ENCODE data around the gene CPN1. TPM values are rescaled to one million over a fixed set of nuclear protein-coding genes. Genes with fewer than 3 reads are reported as not detected.

The CPN1 gene
- total and polyA plus RNA-seq, 10 donors, result not detected

DNA sequence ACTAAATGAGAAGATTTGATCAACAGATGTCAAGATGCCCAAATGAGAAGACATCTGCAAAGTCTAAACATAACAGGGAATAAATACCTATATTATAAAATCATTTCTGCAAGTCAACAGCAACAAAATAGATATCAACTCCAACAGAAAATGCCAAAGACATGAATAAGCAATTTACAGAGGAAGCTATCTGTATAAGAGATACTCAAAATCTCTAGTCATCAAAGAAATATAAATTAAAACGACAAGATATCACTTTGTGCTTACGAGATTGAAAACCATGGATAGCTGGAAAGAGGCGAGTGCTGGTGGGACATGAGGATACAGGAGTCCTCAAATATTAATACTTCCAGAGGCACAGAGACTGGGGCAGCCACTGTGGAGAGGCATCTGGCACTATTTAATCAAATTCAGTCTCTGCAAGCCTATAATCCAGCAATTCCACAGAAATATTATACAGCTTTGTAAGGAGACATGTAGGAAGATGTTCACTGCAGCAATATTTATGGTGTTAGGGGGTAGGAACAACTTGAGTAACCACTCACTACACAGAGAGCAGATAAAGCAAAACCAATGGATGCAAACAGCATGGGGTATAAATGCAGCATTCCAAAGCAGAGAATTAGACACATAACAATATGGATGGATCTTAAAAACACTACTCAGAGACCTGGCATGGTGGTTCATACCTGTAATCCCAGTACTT lies 76.7 kb downstream of the CPN1 start:
- 88 to 94% (median 90%) methylated on average over 3 of the region's 3 CpGs for WGBS, 5 donors
- Histone ChIP-seq H3K4me1 (peaks cover 20 to 62% (median 39%) of the 10 kb centered on the region in 6 donors), H3K27ac (peak overlapping the region in 5 of 8 donors; percentile 58 to 80 (median 73)), H3K36me3 (peaks cover 0 to 3% (median 0%) of the 10 kb centered on the region in 6 donors), H3K27me3 (replicated peaks in 1 of 7) (no peaks in the 10 kb centered on the region), H3K4me3 (no peak overlapping the region), H3K9me3 (no peaks in the 10 kb centered on the region)
- TF ChIP-seq, protein P1, sequence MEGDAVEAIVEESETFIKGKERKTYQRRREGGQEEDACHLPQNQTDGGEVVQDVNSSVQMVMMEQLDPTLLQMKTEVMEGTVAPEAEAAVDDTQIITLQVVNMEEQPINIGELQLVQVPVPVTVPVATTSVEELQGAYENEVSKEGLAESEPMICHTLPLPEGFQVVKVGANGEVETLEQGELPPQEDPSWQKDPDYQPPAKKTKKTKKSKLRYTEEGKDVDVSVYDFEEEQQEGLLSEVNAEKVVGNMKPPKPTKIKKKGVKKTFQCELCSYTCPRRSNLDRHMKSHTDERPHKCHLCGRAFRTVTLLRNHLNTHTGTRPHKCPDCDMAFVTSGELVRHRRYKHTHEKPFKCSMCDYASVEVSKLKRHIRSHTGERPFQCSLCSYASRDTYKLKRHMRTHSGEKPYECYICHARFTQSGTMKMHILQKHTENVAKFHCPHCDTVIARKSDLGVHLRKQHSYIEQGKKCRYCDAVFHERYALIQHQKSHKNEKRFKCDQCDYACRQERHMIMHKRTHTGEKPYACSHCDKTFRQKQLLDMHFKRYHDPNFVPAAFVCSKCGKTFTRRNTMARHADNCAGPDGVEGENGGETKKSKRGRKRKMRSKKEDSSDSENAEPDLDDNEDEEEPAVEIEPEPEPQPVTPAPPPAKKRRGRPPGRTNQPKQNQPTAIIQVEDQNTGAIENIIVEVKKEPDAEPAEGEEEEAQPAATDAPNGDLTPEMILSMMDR (IDR thresholded peaks at IDR 0.05 in 8 of 11, conservative IDR thresholded peaks at IDR 0.05 in 3 of 11), result no peak
- TF ChIP-seq POLR2A (IDR thresholded peaks at IDR 0.05) (no peak), POLR2AphosphoS5 (IDR thresholded peaks at IDR 0.05) (no peak)
- DNase-seq, result no peak
- intact Hi-C loops (cut with DNase I; ENCODE audit: low total_unique reads), result no loop called here

DNA sequence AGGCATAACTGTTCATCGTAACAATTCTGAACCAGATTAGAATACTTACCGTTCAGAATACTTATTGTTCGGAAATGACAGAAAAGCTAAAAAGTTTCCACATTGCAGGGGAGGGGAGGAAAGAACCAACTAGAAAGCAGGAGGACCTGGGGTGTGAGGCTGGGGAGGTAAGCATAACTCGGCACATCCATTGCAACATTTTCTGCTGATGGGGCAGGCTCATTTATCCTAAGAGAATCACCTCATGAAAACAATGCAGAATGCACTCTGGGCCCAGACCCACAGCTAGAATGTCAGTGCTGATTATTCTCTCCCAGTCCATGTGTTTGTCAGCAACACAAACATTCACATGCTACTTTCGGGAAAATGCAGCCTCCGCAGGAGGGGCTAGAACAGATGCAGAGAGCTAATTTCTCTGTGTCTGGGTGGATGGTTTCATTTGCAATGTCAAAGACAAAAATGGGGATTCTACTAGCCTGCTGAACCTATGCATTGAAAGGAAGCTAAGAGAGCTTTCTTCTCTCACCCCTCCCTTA lies 81.5 kb downstream of the CPN1 start:
- Histone ChIP-seq H3K27me3 (replicated peaks in 1 of 7) (no peaks in the 10 kb centered on the region), H3K4me3 (no peak overlapping the region), H3K36me3 (peaks cover 0 to 11% (median 0%) of the 10 kb centered on the region in 6 donors), H3K27ac (no peak overlapping the region), H3K9me3 (no peaks in the 10 kb centered on the region), H3K4me1 (peaks cover under 1 to 42% (median 13%) of the 10 kb centered on the region in 6 donors)
- intact Hi-C loops (cut with DNase I; ENCODE audit: low total_unique reads), result no loop called here
- TF ChIP-seq, protein P1 (IDR thresholded peaks at IDR 0.05 in 8 of 11, conservative IDR thresholded peaks at IDR 0.05 in 3 of 11), result no peak
- TF ChIP-seq POLR2A (IDR thresholded peaks at IDR 0.05), result no peak
- TF ChIP-seq POLR2AphosphoS5 (IDR thresholded peaks at IDR 0.05), result no peak
- WGBS, 5 donors, result 89 to 94% (median 93%) methylated on average over 6 of the region's 6 CpGs
- no peak for DNase-seq

DNA sequence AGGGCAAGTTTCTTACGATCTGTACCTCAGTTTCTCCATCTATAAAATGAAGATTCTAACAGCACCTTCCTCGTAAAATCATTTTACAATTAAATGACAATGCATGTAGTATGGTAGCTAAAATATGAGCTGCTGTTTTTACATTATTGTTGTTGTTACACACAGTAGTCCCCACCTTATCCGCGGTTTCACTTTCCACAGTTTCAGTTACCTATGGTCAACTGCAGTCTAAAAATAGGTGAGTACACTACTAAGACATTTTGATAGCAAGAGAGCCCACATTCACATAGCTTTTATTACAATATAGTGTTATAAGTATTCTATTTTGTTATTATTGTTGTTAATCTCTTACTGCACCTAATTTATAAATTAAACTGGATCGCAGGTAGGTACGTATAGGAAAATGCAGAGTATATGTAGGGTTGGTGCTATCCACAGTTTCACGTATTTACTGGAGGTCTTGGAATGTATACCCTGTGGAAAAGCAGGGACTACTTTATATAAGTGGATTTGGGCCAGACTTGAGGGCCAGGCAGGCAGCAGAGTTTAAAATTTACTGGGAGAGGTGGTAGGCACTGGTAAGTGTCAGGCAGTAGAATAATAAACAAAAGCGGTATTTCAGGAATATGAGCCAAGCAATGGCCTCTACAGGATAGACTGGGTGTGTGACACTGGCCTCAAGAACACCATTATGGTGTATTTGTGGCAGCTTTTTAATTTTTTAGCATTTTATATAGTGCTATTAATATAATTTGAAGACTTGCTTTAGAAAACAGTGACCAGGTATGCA lies 82.2 kb downstream of the CPN1 start:
- H3K27ac ChIP-seq, result no peak overlapping the region
- DNase-seq, result no peak
- H3K27me3 ChIP-seq (replicated peaks in 1 of 7), result no peaks in the 10 kb centered on the region
- no peaks in the 10 kb centered on the region for H3K9me3 ChIP-seq
- TF ChIP-seq POLR2AphosphoS5 (IDR thresholded peaks at IDR 0.05) (no peak), POLR2A (IDR thresholded peaks at IDR 0.05) (no peak)
- TF ChIP-seq, protein P1 (IDR thresholded peaks at IDR 0.05 in 8 of 11, conservative IDR thresholded peaks at IDR 0.05 in 3 of 11), result no peak
- intact Hi-C loops (cut with DNase I; ENCODE audit: low total_unique reads), result no loop called here
- peaks cover 4 to 42% (median 19%) of the 10 kb centered on the region in 6 donors for H3K4me1 ChIP-seq
- no peak overlapping the region for H3K4me3 ChIP-seq
- 88 to 93% (median 91%) methylated on average over 8 of the region's 8 CpGs for WGBS, 5 donors
- H3K36me3 ChIP-seq, result peaks cover 0 to 11% (median 0%) of the 10 kb centered on the region in 6 donors

DNA sequence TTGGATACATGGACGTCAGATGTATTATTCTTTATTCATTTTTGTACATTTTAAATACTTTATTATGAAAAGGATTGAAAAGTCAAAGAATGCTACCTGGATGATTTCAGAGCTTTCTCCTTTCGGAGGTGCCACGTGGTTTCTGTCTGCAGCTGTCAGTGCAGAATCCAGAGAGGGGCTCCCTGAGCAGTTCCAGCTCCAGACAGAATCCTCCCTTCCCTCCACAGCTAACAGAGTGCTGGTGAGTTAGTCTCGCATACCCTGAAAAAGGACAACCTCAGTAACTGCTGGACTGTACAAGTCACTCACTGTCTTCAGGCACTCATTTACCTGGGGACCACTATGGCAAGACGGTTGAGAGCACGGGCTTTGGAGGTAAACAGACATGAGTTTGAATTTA lies 82.8 kb downstream of the CPN1 start:
- H3K36me3 ChIP-seq, result peaks cover 0 to 11% (median 0%) of the 10 kb centered on the region in 6 donors
- intact Hi-C loops (cut with DNase I; ENCODE audit: low total_unique reads), result no loop called here
- no peak overlapping the region for H3K27ac ChIP-seq
- no peak for DNase-seq
- TF ChIP-seq, protein P1 (IDR thresholded peaks at IDR 0.05 in 8 of 11, conservative IDR thresholded peaks at IDR 0.05 in 3 of 11), result no peak
- TF ChIP-seq POLR2A (IDR thresholded peaks at IDR 0.05) (no peak), POLR2AphosphoS5 (IDR thresholded peaks at IDR 0.05) (no peak)
- H3K9me3 ChIP-seq, result no peaks in the 10 kb centered on the region
- 82 to 89% (median 86%) methylated on average over 6 of the region's 6 CpGs for WGBS, 5 donors
- H3K4me3 ChIP-seq, result no peak overlapping the region
- H3K4me1 ChIP-seq, result peaks cover 10 to 42% (median 25%) of the 10 kb centered on the region in 6 donors
- no peaks in the 10 kb centered on the region for H3K27me3 ChIP-seq (replicated peaks in 1 of 7)
